IMR-90 (cell line): ENCODE measurements around the gene SHC4. TPM values are rescaled to one million over a fixed set of nuclear protein-coding genes. Genes with fewer than 3 reads are reported as not detected.

ENCODE experiments used
- ATAC-seq: fragments of 200-7000 bp; cut with Tn5 transposase; 2 replicates; pipeline ENCODE4 v1.9.1; 2020; ENCODE audit warnings: low read depth, mild to moderate bottlenecking, moderate library complexity
- BruUV-seq: library from RNA; stranded (reverse); fragments of 400-500 nt; replicated peaks from 2 replicates; lab custom pipeline; 2021; lab: Mats Ljungman, UMichigan
- CTCF ChIA-PET: fragments of 300-600 bp; formaldehyde crosslinking; extraction: SDS; loops from one replicate; lab custom pipeline; 2021; ENCODE audit warnings: antibody characterized with exemption; lab: Yijun Ruan, JAX
- POLR2A ChIA-PET: fragments of 300-600 bp; sonication (Branson Sonifier 250); formaldehyde crosslinking; loops from one replicate; lab custom pipeline; 2022; ENCODE audit warnings: antibody characterized with exemption; ENCODE audit not compliant: unreplicated experiment; lab: Charles Lee
- DNase-seq: peaks from one replicate; pipeline ENCODE4 v3.0.0; 2013
- H2AFZ ChIP-seq: replicated peaks from 2 replicates; pipeline ENCODE3; 2013; ENCODE audit warnings: low read length, mild to moderate bottlenecking; ENCODE audit not compliant: poor library complexity
- H2AK5ac ChIP-seq: 2 replicates; pipeline ENCODE4 v1.6.1; 2013; ENCODE audit warnings: low read depth, low read length, inconsistent platforms
- H2AK9ac ChIP-seq: replicated peaks from 2 replicates; pipeline ENCODE3; 2013; ENCODE audit warnings: mild to moderate bottlenecking, low read depth, low read length, moderate library complexity; ENCODE audit not compliant: poor library complexity
- H2BK120ac ChIP-seq: 2 replicates; pipeline ENCODE4 v1.6.1; 2013; ENCODE audit warnings: low read depth, low read length, inconsistent platforms
- H2BK15ac ChIP-seq: 3 replicates; pipeline ENCODE4 v1.6.1; 2013; ENCODE audit warnings: low read depth, low read length, inconsistent platforms
- H2BK20ac ChIP-seq: 2 replicates; pipeline ENCODE4 v1.6.1; 2013; ENCODE audit warnings: low read depth, mild to moderate bottlenecking, inconsistent platforms, low read length, moderate library complexity
- H2BK5ac ChIP-seq: 2 replicates; pipeline ENCODE4 v1.6.1; 2013; ENCODE audit warnings: mild to moderate bottlenecking, low read depth, low read length, inconsistent platforms; ENCODE audit not compliant: poor library complexity, severe bottlenecking
- H3K14ac ChIP-seq: replicated peaks from 2 replicates; pipeline ENCODE4 v1.6.1; 2013; ENCODE audit warnings: low read depth, low read length, inconsistent platforms
- H3K18ac ChIP-seq: 2 replicates; pipeline ENCODE4 v1.6.1; 2013; ENCODE audit warnings: low read depth, low read length, control low read depth
- H3K23ac ChIP-seq: 2 replicates; pipeline ENCODE4 v1.6.1; 2013; ENCODE audit warnings: low read depth, low read length, inconsistent platforms
- H3K27ac ChIP-seq: 2 replicates; pipeline ENCODE4 v1.5.1; 2013; ENCODE audit warnings: mild to moderate bottlenecking, control low read depth, low read length; ENCODE audit not compliant: insufficient read depth
- H3K27me3 ChIP-seq: 2 replicates; pipeline ENCODE4 v1.6.1; 2013; ENCODE audit warnings: low read length; ENCODE audit not compliant: control insufficient read depth, insufficient read depth
- H3K36me3 ChIP-seq: 2 replicates; pipeline ENCODE4 v1.6.1; 2013; ENCODE audit warnings: low read length, mixed read lengths; ENCODE audit not compliant: control insufficient read depth, insufficient read depth
- H3K4ac ChIP-seq: 2 replicates; pipeline ENCODE4 v1.6.1; 2013; ENCODE audit warnings: low read depth, low read length, inconsistent platforms
- H3K4me1 ChIP-seq: 2 replicates; pipeline ENCODE4 v1.6.1; 2013; ENCODE audit warnings: low read length, mixed read lengths; ENCODE audit not compliant: control insufficient read depth, insufficient read depth
- H3K4me2 ChIP-seq: 2 replicates; pipeline ENCODE4 v1.6.1; 2013; ENCODE audit warnings: low read depth, mild to moderate bottlenecking, control low read depth, low read length, moderate library complexity
- H3K4me3 ChIP-seq: 2 replicates; pipeline ENCODE4 v1.5.1; 2013; ENCODE audit warnings: low read depth, mild to moderate bottlenecking, control low read depth, low read length, moderate library complexity; ENCODE audit not compliant: insufficient read depth
- H3K56ac ChIP-seq: 2 replicates; pipeline ENCODE4 v1.6.1; 2013; ENCODE audit warnings: low read length, inconsistent platforms; ENCODE audit not compliant: insufficient read depth; ENCODE audit errors: extremely low read depth
- H3K79me1 ChIP-seq, 2 experiments: 2 replicates each; pipeline ENCODE4 v1.6.1; 2013; ENCODE audit warnings: low read length in 2 of 2, inconsistent platforms in 1 of 2, low read depth in 1 of 2
- H3K9ac ChIP-seq: 2 replicates; pipeline ENCODE4 v1.6.1; 2013; ENCODE audit warnings: low read depth, low read length, control low read depth
- H3K9me1 ChIP-seq: 2 replicates; pipeline ENCODE4 v1.6.1; 2013; ENCODE audit warnings: low read length, inconsistent platforms; ENCODE audit not compliant: insufficient read depth
- H3K9me3 ChIP-seq: 2 replicates; pipeline ENCODE4 v1.6.1; 2013; ENCODE audit warnings: low read length; ENCODE audit not compliant: control insufficient read depth, insufficient read depth
- H4K20me1 ChIP-seq: 2 replicates; pipeline ENCODE4 v1.6.1; 2013; ENCODE audit warnings: low read length, inconsistent platforms; ENCODE audit not compliant: insufficient read depth
- H4K5ac ChIP-seq: 2 replicates; pipeline ENCODE4 v1.6.1; 2013; ENCODE audit warnings: mild to moderate bottlenecking, low read depth, low read length, control low read depth
- H4K8ac ChIP-seq, 2 experiments: 2 replicates each; pipeline ENCODE4 v1.6.1; 2013; ENCODE audit warnings: low read depth in 2 of 2, low read length in 2 of 2, control low read depth in 1 of 2, inconsistent platforms in 1 of 2
- H4K91ac ChIP-seq: 2 replicates; pipeline ENCODE4 v1.6.1; 2013; ENCODE audit warnings: low read depth, low read length, inconsistent platforms; ENCODE audit not compliant: insufficient read depth
- BHLHE40 ChIP-seq: fragments of 150-350 bp; IDR thresholded peaks from 2 replicates; pipeline ENCODE4 v1.6.1; 2016; ENCODE audit warnings: mild to moderate bottlenecking, low read depth, low read length
- CHD1 ChIP-seq: IDR thresholded peaks from 2 replicates; pipeline ENCODE4 v1.6.1; 2012; ENCODE audit warnings: low read depth, low read length, improper control_type of control experiment
- FOS ChIP-seq: fragments of 150-350 bp; IDR thresholded peaks from 2 replicates; pipeline ENCODE4 v1.6.1; 2016; ENCODE audit warnings: low read depth, low read length
- MAZ ChIP-seq: IDR thresholded peaks from 2 replicates; pipeline ENCODE4 v1.6.1; 2012; ENCODE audit warnings: low read depth, mild to moderate bottlenecking, low read length, improper control_type of control experiment, moderate library complexity, borderline replicate concordance
- MXI1 ChIP-seq: IDR thresholded peaks from 2 replicates; pipeline ENCODE4 v1.6.1; 2012; ENCODE audit warnings: low read depth, mild to moderate bottlenecking, low read length, moderate library complexity, borderline replicate concordance
- NFE2L2 ChIP-seq: fragments of 150-350 bp; IDR thresholded peaks from 2 replicates; pipeline ENCODE4 v1.6.1; 2016; ENCODE audit warnings: low read depth, mild to moderate bottlenecking, low read length
- RCOR1 ChIP-seq: IDR thresholded peaks from 2 replicates; pipeline ENCODE4 v1.6.1; 2012; ENCODE audit warnings: mild to moderate bottlenecking, low read length, improper control_type of control experiment; ENCODE audit not compliant: insufficient replicate concordance
- RFX5 ChIP-seq: IDR thresholded peaks from 2 replicates; pipeline ENCODE4 v1.8.0; 2012; ENCODE audit warnings: low read depth, mild to moderate bottlenecking, low read length, moderate library complexity
- SMC3 ChIP-seq: fragments of 150-350 bp; IDR thresholded peaks from 2 replicates; pipeline ENCODE4 v1.6.1; 2016; ENCODE audit warnings: low read depth, mild to moderate bottlenecking, antibody characterized with exemption, low read length, moderate library complexity
- WGBS, 2 experiments: methylation state at CpG; one replicate each; pipeline versions ENCODE4 v1.1.5 to v1.1.7; 2013; ENCODE audit warnings: missing lambda C conversion rate in 2 of 2; ENCODE audit not compliant: insufficient read length in 1 of 2; ENCODE audit errors: extremely low coverage in 2 of 2; 5-methylcytosine and 5-hydroxymethylcytosine counted together
- dilution Hi-C: fragments of 300-500 bp; cut with HindIII; formaldehyde crosslinking; loops from one replicate; pipeline ENCODE4 v1.14.3; 2018; ENCODE audit warnings: low sequenced_read_pairs; ENCODE audit not compliant: unreplicated experiment
- in situ Hi-C: fragments of 300-500 bp; cut with MboI; formaldehyde crosslinking; loops from 3 replicates; pipeline ENCODE4 v1.14.3; 2019; ENCODE audit warnings: low sequenced_read_pairs, inconsistent platforms, mixed read lengths
- intact Hi-C: fragments of 100-400 bp; cut with micrococcal nuclease; formaldehyde crosslinking; loops from 2 replicates; pipeline ENCODE4 v1.10.0; 2022
- polyA plus RNA-seq, 3 experiments: library from polyadenylated mRNA; depleted of rRNA; stranded (reverse); fragments of >200 nt; gene quantifications; 2 replicates each; pipeline ENCODE4 v1.2.3, GENCODE V29; 2012; ENCODE audit warnings: low replicate concordance in 1 of 3
- total RNA-seq: library from RNA; depleted of rRNA; stranded (reverse); fragments of >200 nt; gene quantifications from 2 replicates; pipeline ENCODE4 v1.2.3, GENCODE V29; 2012

SHC4 gene
- total and polyA plus RNA-seq, 2 of the 4 experiments (the other 2 are of a cell fraction) = 0.91 to 2.7 TPM

DNA sequence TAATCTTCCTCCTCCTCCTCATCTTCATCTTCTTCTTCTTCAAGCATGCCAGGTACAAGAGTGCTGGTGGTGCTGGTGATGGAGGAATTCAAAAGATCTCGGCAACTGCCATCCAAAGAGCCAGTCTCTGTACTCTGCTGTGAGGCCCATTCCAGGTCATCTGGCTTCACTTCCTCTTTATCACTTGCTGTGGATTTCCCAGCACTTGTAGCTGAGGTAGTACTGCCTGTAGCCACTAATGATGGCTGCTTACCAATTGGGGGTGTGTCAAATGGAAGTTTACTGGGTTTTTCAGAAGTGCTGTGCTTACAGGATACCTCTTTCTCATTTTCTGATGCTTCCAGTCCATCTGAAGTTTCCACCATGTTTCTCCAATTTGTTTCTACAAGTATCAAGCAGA lies 28.8 kb upstream of the SHC4 start:
- H3K14ac ChIP-seq = no peak overlapping the region
- dilution Hi-C loops (no loop called here), in situ Hi-C loops (no loop called here), intact Hi-C loops (no loop called here)
- H2BK5ac ChIP-seq = no peak overlapping the region
- DNase-seq (no peak), ATAC-seq (no peak)
- no TSS peak for BruUV-seq
- H4K8ac ChIP-seq = no peak overlapping the region
- no peak overlapping the region for H2BK20ac ChIP-seq
- peaks cover 4% of the 10 kb centered on the region; the same call in 1 of the 2 replicates for H3K4me1 ChIP-seq
- H3K18ac ChIP-seq = no peak overlapping the region
- no peak overlapping the region for H3K23ac ChIP-seq
- no peak overlapping the region for H3K27ac ChIP-seq
- H2BK15ac ChIP-seq = no peak overlapping the region
- WGBS, 2 experiments = no CpG with 5 or more reads among the region's 1 CpG
- H3K9me1 ChIP-seq = peaks cover 6% of the 10 kb centered on the region; the same call in 1 of the 2 replicates
- H2AFZ ChIP-seq = no peak overlapping the region
- peaks cover 12 to 33% of the 10 kb centered on the region in 2 experiments; a peak in 3 of 4 replicates for H3K79me1 ChIP-seq
- H2AK9ac ChIP-seq = no peak overlapping the region
- no peak overlapping the region for H4K5ac ChIP-seq
- ChIA-PET CTCF (interaction anchor here (0.6 to 1.0 kb wide), 3 partner anchors 12 to 17 kb away, joined by 3 read pairs; no protein-coding TSS in a partner anchor), POLR2A (no interaction called here)
- no peak overlapping the region for H4K91ac ChIP-seq
- H2BK120ac ChIP-seq = no peak overlapping the region
- H3K4ac ChIP-seq = no peak overlapping the region
- TF ChIP-seq NFE2L2 = no peak
- no peak for TF ChIP-seq SMC3
- TF ChIP-seq BHLHE40 = no peak
- no peak for TF ChIP-seq FOS
- TF ChIP-seq MAZ = no peak
- TF ChIP-seq CHD1 = no peak
- no peak for TF ChIP-seq MXI1
- no peak for TF ChIP-seq RCOR1
- TF ChIP-seq RFX5 = no peak
- peaks cover 30% of the 10 kb centered on the region for H3K36me3 ChIP-seq
- no peaks in the 10 kb centered on the region for H4K20me1 ChIP-seq
- H3K27me3 ChIP-seq = no peaks in the 10 kb centered on the region
- no peak overlapping the region for H3K9ac ChIP-seq
- no peak overlapping the region for H3K4me2 ChIP-seq
- H3K4me3 ChIP-seq = no peak overlapping the region
- H3K9me3 ChIP-seq = no peaks in the 10 kb centered on the region
- H2AK5ac ChIP-seq = no peak overlapping the region
- no peak overlapping the region for H3K56ac ChIP-seq
